Vagina (tissue), 2 donors: ENCODE measurements around the gene PCP4. TPM values are rescaled to one million over a fixed set of nuclear protein-coding genes. Genes with fewer than 3 reads are reported as not detected.

Experiments used
- DNase-seq, 2 donors: peaks; one replicate each; pipeline ENCODE4 v3.0.0-alpha.2; 2017; ENCODE audit errors: extremely low spot score in 2 of 2
- H3K27ac ChIP-seq: fragments of 200-600 bp; sonication (generic); one replicate; pipeline ENCODE4 v1.5.1; 2019
- H3K27me3 ChIP-seq: fragments of 200-600 bp; sonication (generic); one replicate; pipeline ENCODE4 v1.5.1; 2019
- H3K36me3 ChIP-seq, 2 donors: fragments of 200-600 bp; sonication (generic); one replicate each; pipeline ENCODE4 v1.5.1; 2017 to 2019
- H3K4me1 ChIP-seq: fragments of 200-600 bp; sonication (generic); one replicate; pipeline ENCODE4 v1.5.1; 2019
- H3K4me3 ChIP-seq, 2 donors: fragments of 200-600 bp; sonication (generic); 1 replicate in 1 of 2; 2 replicates in 1 of 2; pipeline ENCODE4 v1.5.1; 2016 to 2019
- H3K9me3 ChIP-seq: fragments of 200-600 bp; sonication (generic); one replicate; pipeline ENCODE4 v1.5.1; 2019
- POLR2A ChIP-seq, 2 donors: fragments of 450-650 bp; IDR thresholded peaks; one replicate each; pipeline ENCODE4 v1.6.1; 2017; ENCODE audit warnings: antibody characterized with exemption in 2 of 2, mild to moderate bottlenecking in 2 of 2, moderate library complexity in 2 of 2
- POLR2AphosphoS5 ChIP-seq, 2 donors: sonication (generic); formaldehyde crosslinking; IDR thresholded peaks; one replicate each; pipeline ENCODE4 v1.9.0; 2017; ENCODE audit warnings: antibody characterized with exemption in 2 of 2, mild to moderate bottlenecking in 2 of 2, low read depth in 1 of 2; ENCODE audit not compliant: insufficient read depth in 1 of 2
- intact Hi-C: fragments of 100-400 bp; cut with DNase I; formaldehyde crosslinking; loops from one replicate; pipeline ENCODE4 v1.15.1; 2023
- total RNA-seq: library from RNA; depleted of rRNA; stranded (reverse); fragments of >200 nt; gene quantifications from one replicate; pipeline ENCODE4 v1.2.3, GENCODE V29; 2016
- TF ChIP-seq, protein P1 (sequence below), 3 experiments: fragments of 450-650 bp in 2 of 3; fragments of 200-600 bp in 1 of 3; sonication (generic) in 1 of 3; IDR thresholded peaks; one replicate each; pipeline ENCODE4 v1.5.1; 2017 to 2019; ENCODE audit warnings: antibody characterized with exemption in 3 of 3, mild to moderate bottlenecking in 2 of 3, moderate library complexity in 2 of 3

Gene PCP4
- total RNA-seq, 1 donor from 2014 or later: 174 TPM

- H3K9me3 ChIP-seq: no peaks in the 10 kb centered on the region
- no peaks in the 10 kb centered on the region for H3K36me3 ChIP-seq
- H3K27ac ChIP-seq: no peak overlapping the region
- TF ChIP-seq POLR2A (IDR thresholded peaks at IDR 0.05) (no peak), POLR2AphosphoS5 (IDR thresholded peaks at IDR 0.05; ENCODE audit: insufficient read depth in 1 of 2, low read depth in 1 of 2) (no peak)
- TF ChIP-seq, protein P1, sequence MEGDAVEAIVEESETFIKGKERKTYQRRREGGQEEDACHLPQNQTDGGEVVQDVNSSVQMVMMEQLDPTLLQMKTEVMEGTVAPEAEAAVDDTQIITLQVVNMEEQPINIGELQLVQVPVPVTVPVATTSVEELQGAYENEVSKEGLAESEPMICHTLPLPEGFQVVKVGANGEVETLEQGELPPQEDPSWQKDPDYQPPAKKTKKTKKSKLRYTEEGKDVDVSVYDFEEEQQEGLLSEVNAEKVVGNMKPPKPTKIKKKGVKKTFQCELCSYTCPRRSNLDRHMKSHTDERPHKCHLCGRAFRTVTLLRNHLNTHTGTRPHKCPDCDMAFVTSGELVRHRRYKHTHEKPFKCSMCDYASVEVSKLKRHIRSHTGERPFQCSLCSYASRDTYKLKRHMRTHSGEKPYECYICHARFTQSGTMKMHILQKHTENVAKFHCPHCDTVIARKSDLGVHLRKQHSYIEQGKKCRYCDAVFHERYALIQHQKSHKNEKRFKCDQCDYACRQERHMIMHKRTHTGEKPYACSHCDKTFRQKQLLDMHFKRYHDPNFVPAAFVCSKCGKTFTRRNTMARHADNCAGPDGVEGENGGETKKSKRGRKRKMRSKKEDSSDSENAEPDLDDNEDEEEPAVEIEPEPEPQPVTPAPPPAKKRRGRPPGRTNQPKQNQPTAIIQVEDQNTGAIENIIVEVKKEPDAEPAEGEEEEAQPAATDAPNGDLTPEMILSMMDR (IDR thresholded peaks at IDR 0.05): no peak
- no peak for DNase-seq
- no peak overlapping the region for H3K4me3 ChIP-seq
- H3K27me3 ChIP-seq: no peaks in the 10 kb centered on the region
- intact Hi-C loops: no loop called here
- H3K4me1 ChIP-seq: no peaks in the 10 kb centered on the region
Observed at GRCh38 chr21:39951183-39952101, 84.2 kb downstream of the PCP4 start.

- intact Hi-C loops: no loop called here
- Histone ChIP-seq H3K4me3 (no peak overlapping the region), H3K27me3 (no peaks in the 10 kb centered on the region), H3K9me3 (no peaks in the 10 kb centered on the region), H3K27ac (no peak overlapping the region), H3K36me3 (no peaks in the 10 kb centered on the region), H3K4me1 (no peaks in the 10 kb centered on the region)
- no peak for TF ChIP-seq POLR2AphosphoS5 (IDR thresholded peaks at IDR 0.05; ENCODE audit: insufficient read depth in 1 of 2, low read depth in 1 of 2)
- TF ChIP-seq, protein P1 (IDR thresholded peaks at IDR 0.05): no peak
- no peak for TF ChIP-seq POLR2A (IDR thresholded peaks at IDR 0.05)
- no peak for DNase-seq
Observed at GRCh38 chr21:39952265-39952664, 85.0 kb downstream of the PCP4 start.

DNA sequence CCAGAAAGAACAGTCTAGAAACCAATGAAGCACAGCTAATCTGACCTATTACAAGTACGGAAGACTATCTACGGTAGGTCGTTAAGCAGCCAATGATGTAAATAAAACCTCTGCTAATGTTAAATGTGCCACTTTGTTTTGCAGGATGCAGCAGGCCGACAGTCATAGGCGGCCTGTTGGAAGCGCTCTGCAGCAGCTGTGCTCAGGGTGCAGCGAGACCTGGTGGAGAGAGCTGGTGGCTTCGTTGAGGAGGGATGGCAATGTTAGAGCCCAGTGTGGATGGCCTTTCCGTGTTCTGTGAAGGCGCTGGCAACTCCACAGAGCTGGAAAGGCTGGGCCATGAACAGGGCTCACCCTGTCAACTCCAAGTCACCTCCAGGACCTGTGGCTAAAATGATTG lies 87.3 kb downstream of the PCP4 start:
- H3K27ac ChIP-seq: no peak overlapping the region
- H3K4me3 ChIP-seq: no peak overlapping the region
- intact Hi-C loops: no loop called here
- H3K36me3 ChIP-seq: no peaks in the 10 kb centered on the region
- no peaks in the 10 kb centered on the region for H3K4me1 ChIP-seq
- no peaks in the 10 kb centered on the region for H3K9me3 ChIP-seq
- DNase-seq: no peak
- TF ChIP-seq POLR2A (IDR thresholded peaks at IDR 0.05) (no peak), POLR2AphosphoS5 (IDR thresholded peaks at IDR 0.05; ENCODE audit: insufficient read depth in 1 of 2, low read depth in 1 of 2) (no peak)
- TF ChIP-seq, protein P1 (IDR thresholded peaks at IDR 0.05): no peak
- no peaks in the 10 kb centered on the region for H3K27me3 ChIP-seq

DNA sequence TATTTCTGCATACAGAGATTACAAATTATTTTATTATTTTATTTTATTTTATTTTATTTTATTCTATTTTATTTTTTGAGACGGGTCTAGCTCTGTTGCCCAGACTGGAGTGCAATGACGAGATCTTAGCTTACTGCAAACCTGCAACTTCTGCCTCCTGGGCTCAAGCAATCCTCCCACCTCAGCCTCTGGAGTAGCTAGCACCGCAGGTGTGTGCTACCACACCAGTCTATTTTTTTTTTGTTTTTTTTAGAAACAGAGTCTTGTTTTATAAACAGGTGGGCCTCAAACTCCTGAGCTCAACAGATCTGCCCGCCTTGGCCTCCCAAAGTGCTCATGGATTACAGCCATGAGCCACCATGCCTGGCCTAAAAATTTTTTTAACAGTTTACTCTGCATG lies 88.1 kb downstream of the PCP4 start:
- no peak for TF ChIP-seq POLR2AphosphoS5 (IDR thresholded peaks at IDR 0.05; ENCODE audit: insufficient read depth in 1 of 2, low read depth in 1 of 2)
- TF ChIP-seq, protein P1 (IDR thresholded peaks at IDR 0.05): no peak
- no peak for TF ChIP-seq POLR2A (IDR thresholded peaks at IDR 0.05)
- no peak overlapping the region for H3K4me3 ChIP-seq
- no peak for DNase-seq
- no peak overlapping the region for H3K27ac ChIP-seq
- H3K9me3 ChIP-seq: no peaks in the 10 kb centered on the region
- H3K27me3 ChIP-seq: no peaks in the 10 kb centered on the region
- H3K36me3 ChIP-seq: no peaks in the 10 kb centered on the region
- H3K4me1 ChIP-seq: no peaks in the 10 kb centered on the region
- intact Hi-C loops: no loop called here

- Histone ChIP-seq H3K4me1 (no peaks in the 10 kb centered on the region), H3K9me3 (no peaks in the 10 kb centered on the region), H3K27ac (no peak overlapping the region), H3K27me3 (no peaks in the 10 kb centered on the region), H3K4me3 (no peak overlapping the region), H3K36me3 (no peaks in the 10 kb centered on the region)
- TF ChIP-seq POLR2AphosphoS5 (IDR thresholded peaks at IDR 0.05; ENCODE audit: insufficient read depth in 1 of 2, low read depth in 1 of 2): no peak
- TF ChIP-seq POLR2A (IDR thresholded peaks at IDR 0.05): no peak
- TF ChIP-seq, protein P1 (IDR thresholded peaks at IDR 0.05): no peak
- intact Hi-C loops: no loop called here
- no peak for DNase-seq
Observed at GRCh38 chr21:39956586-39956985, 89.3 kb downstream of the PCP4 start.
